ENCODE measurements around the gene PAPPA. TPM values are rescaled to one million over a fixed set of nuclear protein-coding genes. Genes with fewer than 3 reads are reported as not detected.

The PAPPA gene
- total and polyA plus RNA-seq, 9 of the 15 experiments (the other 6 are each of a cell fraction or from before 2014, with no cell fraction given), result 0.06 to 0.18 (median 0.11) TPM

GRCh38 chr9:116271340-116271739 lies 117.7 kb downstream of the PAPPA start:
- Histone ChIP-seq H3K4me1 (replicated peaks in 1 of 2; ENCODE audit: control insufficient read depth in 2 of 2, insufficient read depth in 2 of 2, low read length in 2 of 2) (no peaks in the 10 kb centered on the region), H3K4me2 (ENCODE audit: insufficient read depth, low read length) (no peak overlapping the region), H3K9ac (ENCODE audit: insufficient read depth in 1 of 2, low read depth in 2 of 2, low read length in 2 of 2) (no peak overlapping the region), H3K27me3 (ENCODE audit: control insufficient read depth in 2 of 2, insufficient read depth in 2 of 2, low read length in 2 of 2) (no peaks in the 10 kb centered on the region), H3K27ac (ENCODE audit: extremely low read depth, low read depth, low read length) (no peak overlapping the region), H3K9me3 (replicated peaks; ENCODE audit: control insufficient read depth, insufficient read depth, low read depth, low read length) (no peaks in the 10 kb centered on the region), H3K4me3 (no peak overlapping the region), H3K79me2 (ENCODE audit: control insufficient read depth, insufficient read depth, low read length) (no peaks in the 10 kb centered on the region), H3K36me3 (ENCODE audit: control insufficient read depth, insufficient read depth, low read length) (no peaks in the 10 kb centered on the region), H3K9me1 (ENCODE audit: control insufficient read depth, insufficient read depth, low read length) (no peaks in the 10 kb centered on the region), H4K20me1 (replicated peaks; ENCODE audit: control insufficient read depth, insufficient read depth, low read length) (no peaks in the 10 kb centered on the region), H2AFZ (ENCODE audit: low read depth, low read length) (no peak overlapping the region)
- intact Hi-C loops (cut with micrococcal nuclease) (no loop called here), in situ Hi-C loops (cut with MboI) (no loop called here)
- FAIRE-seq (no peak), DNase-seq (ENCODE audit: extremely low read depth in 1 of 4, low spot score in 3 of 4) (no peak), ATAC-seq (no peak)
- 22% methylated on average over 7 of the region's 7 CpGs for WGBS (ENCODE audit: insufficient coverage, low coverage, missing lambda C conversion rate)
- no peak for TF ChIP-seq ZNF232 (CRISPR knock-in tag; IDR thresholded peaks at IDR 0.05)
- no peak for TF ChIP-seq RFX7 (CRISPR knock-in tag; IDR thresholded peaks at IDR 0.05)
- no peak for TF ChIP-seq SMARCC2 (IDR thresholded peaks at IDR 0.05; ENCODE audit: low read depth)
- no peak for TF ChIP-seq KAT2B (IDR thresholded peaks at IDR 0.05; ENCODE audit: low read depth, low read length)
- TF ChIP-seq CREB3 (tag; conservative IDR thresholded peaks at IDR 0.05; ENCODE audit: low read depth), result no peak
- no peak for TF ChIP-seq SIN3B (IDR thresholded peaks at IDR 0.05; ENCODE audit: low read depth)
- TF ChIP-seq KLF16 (IDR thresholded peaks at IDR 0.05), result no peak
- TF ChIP-seq ZZZ3 (IDR thresholded peaks at IDR 0.05), result no peak
- TF ChIP-seq ZNF398 (CRISPR knock-in tag; IDR thresholded peaks at IDR 0.05), result no peak
- no peak for TF ChIP-seq KHSRP (IDR thresholded peaks at IDR 0.05)
- TF ChIP-seq THRA (IDR thresholded peaks at IDR 0.05), result no peak
- no peak for TF ChIP-seq E2F8 (IDR thresholded peaks at IDR 0.05; ENCODE audit: low read depth, partially characterized antibody)
- no peak for TF ChIP-seq E2F6 (IDR thresholded peaks at IDR 0.05; ENCODE audit: borderline replicate concordance in 1 of 2, extremely low read depth in 1 of 2, insufficient read depth in 1 of 2, insufficient read length in 1 of 2, low read depth in 1 of 2, low read length in 1 of 2, poor library complexity in 1 of 2, severe bottlenecking in 1 of 2)
- no peak for TF ChIP-seq ZNF146 (CRISPR knock-in tag; IDR thresholded peaks at IDR 0.05; ENCODE audit: unreplicated experiment)
- BruUV-seq (replicated peaks), result no TSS peak
- CTCF ChIA-PET (ENCODE audit: low intra/inter-chr PET ratio), result no interaction called here
- POLR2A ChIA-PET, result no interaction called here
